ENCODE measurements around the gene RTP3. TPM values are rescaled to one million over a fixed set of nuclear protein-coding genes. Genes with fewer than 3 reads are reported as not detected.

RTP3 gene
- total RNA-seq, 3 donors from 2014 or later (not counting 1 experiment from before 2014, with no cell fraction given) = not detected

- no peak overlapping the region for H3K4me3 Mint-ChIP-seq
Observed at GRCh38 chr3:46523556-46523955, 25.8 kb downstream of the RTP3 start.

DNA sequence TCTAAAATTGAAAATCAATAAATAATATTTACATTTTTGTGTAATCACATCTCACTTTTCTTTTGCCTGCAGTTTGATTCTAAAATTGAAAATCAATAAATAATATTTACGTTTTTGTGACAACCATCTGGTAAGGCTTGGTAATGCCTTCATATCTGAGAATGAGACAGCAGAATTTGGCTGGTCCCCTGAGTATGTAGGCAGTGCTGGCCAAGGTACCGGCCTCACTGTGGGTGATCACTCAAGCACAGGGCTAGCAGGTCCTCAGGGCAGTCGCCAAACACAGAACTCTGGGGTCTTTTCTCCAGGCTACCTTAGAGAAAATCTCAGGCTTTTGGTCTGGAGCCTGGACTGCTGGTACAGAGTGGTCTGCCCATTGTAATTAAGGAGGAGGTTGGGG is 26.2 kb downstream of the RTP3 start:
- no peaks in the 10 kb centered on the region for H3K9me3 ChIP-seq (ENCODE audit: control insufficient read depth, insufficient read depth, low read length)
- H3K27me3 ChIP-seq (ENCODE audit: control insufficient read depth, insufficient read depth, low read length) = no peaks in the 10 kb centered on the region
- no peak for ATAC-seq
- H3K36me3 ChIP-seq (ENCODE audit: control insufficient read depth, insufficient read depth, low read length) = no peaks in the 10 kb centered on the region
- no peak for TF ChIP-seq CTCF (IDR thresholded peaks at IDR 0.05)
- no peak overlapping the region for H3K27ac Mint-ChIP-seq
- H3K4me3 Mint-ChIP-seq = no peak overlapping the region
- intact Hi-C loops (cut with micrococcal nuclease) = no loop called here
- 81% methylated on average over 3 of the region's 3 CpGs for WGBS (ENCODE audit: insufficient coverage)
- H3K4me1 Mint-ChIP-seq = no peaks in the 10 kb centered on the region
- no peaks in the 10 kb centered on the region for H3K9me3 Mint-ChIP-seq
- H3K4me3 ChIP-seq (ENCODE audit: low read length) = no peak overlapping the region
- no peak overlapping the region for H3K27ac ChIP-seq (ENCODE audit: low read length)
- peaks cover 0 to 17% of the 10 kb centered on the region in 2 donors for H3K27me3 Mint-ChIP-seq (ENCODE audit: low read depth in 2 of 2)
- no peaks in the 10 kb centered on the region for H3K36me3 Mint-ChIP-seq
- no peak for DNase-seq
- no peaks in the 10 kb centered on the region for H3K4me1 ChIP-seq (ENCODE audit: control insufficient read depth, insufficient read depth, low read length)

More at GRCh38 chr3:46523556-46523955, 25.8 kb downstream of the RTP3 start:
- no peaks in the 10 kb centered on the region for H3K27me3 ChIP-seq (ENCODE audit: control insufficient read depth, insufficient read depth, low read length)
- Mint-ChIP-seq H3K27ac (no peak overlapping the region), H3K9me3 (no peaks in the 10 kb centered on the region), H3K4me1 (no peaks in the 10 kb centered on the region), H3K36me3 (no peaks in the 10 kb centered on the region), H3K27me3 (ENCODE audit: low read depth in 2 of 2) (peaks cover 0 to 17% of the 10 kb centered on the region in 2 donors)
- 94% methylated on average over 2 of the region's 2 CpGs for WGBS (ENCODE audit: insufficient coverage)
- DNase-seq = no peak
- intact Hi-C loops (cut with micrococcal nuclease) = no loop called here
- no peaks in the 10 kb centered on the region for H3K4me1 ChIP-seq (ENCODE audit: control insufficient read depth, insufficient read depth, low read length)
- TF ChIP-seq CTCF (IDR thresholded peaks at IDR 0.05) = no peak
- H3K27ac ChIP-seq (ENCODE audit: low read length) = no peak overlapping the region
- no peaks in the 10 kb centered on the region for H3K36me3 ChIP-seq (ENCODE audit: control insufficient read depth, insufficient read depth, low read length)
- H3K9me3 ChIP-seq (ENCODE audit: control insufficient read depth, insufficient read depth, low read length) = no peaks in the 10 kb centered on the region
- ATAC-seq = no peak
- H3K4me3 ChIP-seq (ENCODE audit: low read length) = no peak overlapping the region

- no peaks in the 10 kb centered on the region for H3K4me1 ChIP-seq (ENCODE audit: control insufficient read depth, insufficient read depth, low read length)
- Mint-ChIP-seq H3K27me3 (ENCODE audit: low read depth in 2 of 2) (peaks cover 0 to 13% of the 10 kb centered on the region in 2 donors), H3K9me3 (no peaks in the 10 kb centered on the region)
Observed at GRCh38 chr3:46524832-46525231, 27.1 kb downstream of the RTP3 start.

More at GRCh38 chr3:46524832-46525231, 27.1 kb downstream of the RTP3 start:
- 95% methylated on average over 2 of the region's 3 CpGs for WGBS (ENCODE audit: insufficient coverage)
- Mint-ChIP-seq H3K4me1 (no peaks in the 10 kb centered on the region), H3K4me3 (no peak overlapping the region), H3K36me3 (no peaks in the 10 kb centered on the region), H3K27ac (no peak overlapping the region)
- Histone ChIP-seq H3K36me3 (ENCODE audit: control insufficient read depth, insufficient read depth, low read length) (no peaks in the 10 kb centered on the region), H3K9me3 (ENCODE audit: control insufficient read depth, insufficient read depth, low read length) (no peaks in the 10 kb centered on the region), H3K27me3 (ENCODE audit: control insufficient read depth, insufficient read depth, low read length) (no peaks in the 10 kb centered on the region), H3K27ac (ENCODE audit: low read length) (no peak overlapping the region), H3K4me3 (ENCODE audit: low read length) (no peak overlapping the region)
- TF ChIP-seq CTCF (IDR thresholded peaks at IDR 0.05) = no peak
- ATAC-seq = no peak
- intact Hi-C loops (cut with micrococcal nuclease) = no loop called here
- DNase-seq = no peak
